ENCODE results near the gene MS4A4E.
"Not testable (repeated sequence)": the region's sequence is repeated elsewhere in the genome, so short reads cannot be mapped to it uniquely, and the experiment has no call there.

The MS4A4E gene

DNA sequence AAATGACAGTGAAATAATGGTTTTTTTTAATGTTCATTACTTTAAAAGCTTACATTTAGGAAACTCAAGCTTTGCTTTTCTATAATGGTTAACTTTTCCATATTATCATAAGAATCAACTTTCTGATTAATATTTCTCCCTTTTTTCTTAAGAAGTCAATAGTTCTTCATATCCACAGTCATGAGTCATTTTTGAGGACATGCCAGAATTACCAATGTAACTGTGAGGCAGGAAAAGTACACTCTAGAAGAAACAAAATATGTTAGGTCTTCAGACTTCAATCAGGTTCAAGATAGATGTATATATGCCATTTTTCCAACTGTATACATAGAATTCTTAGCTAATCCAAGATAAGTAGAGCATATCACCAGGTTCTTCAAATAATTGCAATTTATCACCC is 70.9 kb downstream of the MS4A4E start:
- no peak for DNase-seq (ENCODE audit: low spot score)

DNA sequence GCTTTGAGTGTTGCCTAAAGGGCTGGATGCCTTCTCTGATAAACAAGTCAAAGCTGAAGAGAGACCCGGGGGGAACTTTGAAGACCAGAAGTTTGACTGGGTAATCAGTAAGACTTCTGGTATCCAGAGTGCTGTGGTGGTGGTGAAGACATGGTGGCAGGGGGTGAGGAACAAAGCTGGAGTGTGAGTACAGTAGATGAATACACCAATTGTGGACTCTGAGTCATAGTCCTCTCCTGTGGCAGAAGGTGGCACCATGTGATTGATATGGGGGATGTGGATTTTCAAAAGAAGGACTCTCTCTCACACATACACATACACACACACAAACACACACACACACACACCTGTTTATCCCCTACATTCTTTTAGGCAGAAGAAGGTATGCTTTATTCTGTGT is 72.4 kb downstream of the MS4A4E start:
- no peak for DNase-seq (ENCODE audit: low spot score)

GRCh38 chr11:60169264-60169915 is 73.5 kb downstream of the MS4A4E start:
- DNase-seq (ENCODE audit: low spot score), result no peak

DNA sequence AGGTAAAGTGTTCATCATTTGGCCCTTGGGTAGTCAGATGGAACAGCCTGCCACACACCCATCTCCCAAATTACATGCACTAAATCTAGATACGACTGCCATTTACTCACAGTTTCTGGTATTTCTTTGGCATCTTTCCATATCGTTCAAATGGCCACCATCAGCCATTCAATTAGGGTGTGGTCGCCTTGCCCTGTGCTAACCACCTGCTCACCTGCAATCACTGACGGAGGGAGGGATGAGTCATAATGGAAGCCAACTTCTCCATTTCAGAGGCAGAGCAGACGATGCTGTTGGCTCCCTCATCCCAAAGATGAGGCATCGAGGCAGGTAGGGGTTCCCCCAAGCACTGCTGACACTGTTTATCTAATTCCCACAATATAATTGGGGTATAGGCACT is 74.6 kb downstream of the MS4A4E start:
- no peak for DNase-seq (ENCODE audit: low spot score)

- no peak for DNase-seq (ENCODE audit: low spot score)
Measured at GRCh38 chr11:60165951-60166350, 77.0 kb downstream of the MS4A4E start.

DNA sequence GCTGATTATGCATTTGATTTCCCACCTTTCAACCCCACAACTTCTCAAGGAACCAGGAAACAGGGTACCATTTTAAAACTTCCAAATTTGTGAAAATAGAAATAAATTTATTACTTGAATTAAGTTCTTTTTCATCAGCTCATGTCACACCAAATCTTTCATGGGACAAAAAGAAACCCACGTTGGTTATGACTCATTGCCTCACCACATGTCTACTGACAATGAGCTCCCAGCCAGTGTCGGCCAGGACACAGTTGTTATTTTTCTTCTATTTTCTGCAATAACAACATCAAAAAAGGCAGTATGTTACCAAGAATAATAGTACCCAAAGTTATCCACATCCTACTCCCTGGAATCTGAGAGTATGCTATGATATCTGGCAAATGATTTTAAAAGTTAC is 77.4 kb downstream of the MS4A4E start:
- DNase-seq (ENCODE audit: low spot score), result no peak

DNA sequence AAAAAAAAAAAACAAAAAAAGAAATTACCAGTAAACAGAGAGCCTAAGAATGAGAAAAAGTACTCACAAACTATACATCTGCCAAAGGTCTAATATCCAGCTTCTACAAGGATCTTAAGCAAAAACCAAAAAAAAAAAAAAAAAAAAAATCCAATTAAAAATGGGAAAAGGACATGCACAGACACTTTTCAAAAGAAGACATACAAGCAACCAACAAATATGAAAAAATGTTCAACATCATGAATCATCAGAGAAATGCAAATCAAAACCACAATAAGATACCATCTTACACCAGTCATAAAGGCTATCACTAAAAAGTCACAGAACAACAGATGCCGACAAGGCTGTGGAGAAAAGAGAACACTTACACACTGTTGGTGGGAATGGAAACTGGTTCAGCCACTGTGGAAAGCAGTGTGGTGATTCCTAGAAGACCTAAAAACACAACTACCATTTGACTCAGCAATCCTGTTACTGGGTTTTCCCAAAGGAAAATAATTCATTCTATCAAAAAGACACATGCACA is 78.3 kb downstream of the MS4A4E start:
- DNase-seq (ENCODE audit: low spot score), result peak; percentile 52

GRCh38 chr11:60161766-60162165 is 81.2 kb downstream of the MS4A4E start:
- no peak for DNase-seq (ENCODE audit: low spot score)

- no peak for DNase-seq (ENCODE audit: low spot score)
Measured at GRCh38 chr11:60161107-60161506, 81.8 kb downstream of the MS4A4E start.

- DNase-seq (ENCODE audit: low spot score), result no peak
Measured at GRCh38 chr11:60159868-60160267, 83.1 kb downstream of the MS4A4E start.

DNA sequence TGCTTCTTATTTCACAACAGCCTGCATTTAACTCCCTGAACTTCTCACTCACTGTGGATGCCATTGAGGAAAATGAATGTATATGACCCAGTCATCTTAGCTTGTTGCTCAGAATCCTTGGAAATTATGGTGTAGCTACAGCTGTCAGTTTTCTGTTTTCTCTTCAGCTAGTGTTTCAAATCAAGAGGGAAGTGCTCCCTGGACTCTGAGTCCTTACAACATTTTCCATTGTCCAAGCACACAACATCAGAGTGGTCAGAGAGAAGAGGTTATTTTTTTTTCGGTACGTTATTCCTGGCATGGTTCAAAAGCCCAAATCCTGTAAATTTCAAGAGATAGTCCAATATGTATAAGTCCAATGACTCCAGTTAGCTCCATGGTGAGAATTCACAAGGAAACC is 83.7 kb downstream of the MS4A4E start:
- no peak for DNase-seq (ENCODE audit: low spot score)

DNA sequence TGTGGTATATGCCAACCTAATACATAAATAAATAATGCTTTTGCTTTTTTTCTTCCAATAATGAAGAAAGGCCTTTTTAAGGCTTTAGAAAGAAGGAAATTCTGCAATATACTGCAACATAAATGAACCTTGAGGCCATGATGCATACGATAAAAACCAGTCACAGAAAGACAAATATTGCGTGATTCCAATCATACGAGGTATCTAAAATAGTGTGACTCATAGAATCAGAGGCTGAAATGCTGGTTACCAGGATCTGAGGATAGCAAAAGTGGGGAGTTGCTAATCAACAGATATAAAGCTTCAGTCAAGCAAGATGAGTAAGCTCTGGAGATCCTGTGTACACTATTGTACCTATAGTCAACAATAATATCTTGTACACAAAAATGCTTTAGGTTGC is 84.3 kb downstream of the MS4A4E start:
- DNase-seq (ENCODE audit: low spot score), result no peak

DNA sequence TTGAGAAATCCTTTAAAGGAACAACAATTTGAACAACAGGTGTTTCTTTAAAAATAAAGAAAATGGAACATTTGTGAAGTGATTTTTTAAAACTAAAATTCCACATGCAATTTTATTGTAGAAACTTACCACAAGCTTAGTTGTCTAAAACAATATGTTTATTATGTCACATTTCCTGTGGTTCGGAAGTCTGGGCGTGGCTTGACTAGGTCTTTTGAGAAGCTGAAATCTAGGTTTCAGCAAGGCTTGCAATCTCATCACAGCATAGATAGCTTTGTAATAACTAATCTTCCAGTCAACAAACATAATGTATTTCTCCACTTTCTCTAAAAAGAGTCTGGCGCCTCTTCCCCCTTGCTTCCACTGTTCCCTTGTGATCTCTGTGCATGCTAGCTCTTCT is 87.0 kb downstream of the MS4A4E start:
- DNase-seq (ENCODE audit: low spot score), result no peak

DNA sequence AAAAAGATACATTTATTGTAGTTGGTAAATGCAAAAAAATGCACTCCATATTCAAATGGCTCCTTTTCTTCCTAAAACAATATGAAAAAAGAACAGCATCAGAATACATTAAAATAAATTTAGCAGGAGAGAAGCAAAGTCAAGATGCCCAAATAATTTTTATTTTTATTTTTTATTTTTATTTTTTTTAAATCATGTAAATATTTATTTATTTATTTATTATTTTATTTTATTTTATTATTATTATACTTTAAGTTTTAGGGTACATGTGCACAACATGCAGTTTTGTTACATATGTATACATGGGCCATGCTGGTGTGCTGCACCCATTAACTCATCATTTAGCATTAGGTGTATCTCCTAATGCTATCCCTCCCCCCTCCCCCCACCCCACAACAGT is 90.2 kb downstream of the MS4A4E start:
- DNase-seq (ENCODE audit: low spot score), result not testable (repeated sequence)

- no peak for DNase-seq (ENCODE audit: low spot score)
Measured at GRCh38 chr11:60150279-60150678, 92.7 kb downstream of the MS4A4E start.
